ENCODE results near the gene ATRIP.

DNA sequence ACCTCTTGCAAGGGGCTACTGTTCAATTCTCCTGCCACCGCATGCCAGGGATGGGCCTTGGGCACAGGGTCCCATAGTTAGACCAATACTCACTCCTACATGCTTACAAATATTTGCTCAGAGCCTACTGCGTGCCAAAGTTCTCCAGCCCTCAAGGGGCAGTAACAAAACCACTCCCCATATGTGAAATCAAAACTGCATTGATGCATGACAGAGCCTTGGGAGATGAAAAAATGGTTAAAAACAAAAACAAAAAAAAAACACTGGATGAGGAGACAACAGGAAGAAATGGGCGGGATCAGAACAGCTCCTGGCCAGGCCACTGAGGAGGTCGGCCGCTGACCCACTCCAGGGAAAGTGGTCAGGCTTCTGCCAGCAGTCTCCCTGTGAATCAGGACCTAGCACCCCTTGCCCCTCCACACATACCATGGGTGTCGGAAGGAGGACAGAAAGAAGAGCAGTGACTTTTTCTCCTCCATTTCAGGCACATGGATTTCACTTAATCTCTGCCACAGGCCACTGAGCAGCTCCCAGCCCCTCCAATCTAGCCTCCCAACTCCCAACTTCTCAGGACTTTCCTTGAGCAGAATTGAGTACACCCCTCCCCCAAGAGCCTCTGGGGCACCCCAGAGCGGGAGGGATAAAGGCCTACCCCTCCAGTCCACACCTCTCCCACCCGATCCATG is 19.4 kb upstream of the ATRIP start:
- TF ChIP-seq GATA2 (IDR thresholded peaks at IDR 0.05; ENCODE audit: low read depth, low read length) (no peak), GATA3 (IDR thresholded peaks at IDR 0.05; ENCODE audit: low read depth, low read length) (no peak)
